Mesendoderm (in vitro differentiated cells): ENCODE data around the gene USP22.

Experiments
- DNase-seq: peaks from one replicate; pipeline ENCODE4 v3.0.0; 2013
- H2AK5ac ChIP-seq: 2 replicates; pipeline ENCODE4 v1.6.1; 2013; ENCODE audit warnings: low read length, inconsistent platforms
- H2BK120ac ChIP-seq: 2 replicates; pipeline ENCODE4 v1.6.1; 2013; ENCODE audit warnings: low read depth, mild to moderate bottlenecking, low read length, moderate library complexity, mixed read lengths
- H2BK15ac ChIP-seq: replicated peaks from 2 replicates; pipeline ENCODE4 v1.6.1; 2013; ENCODE audit warnings: low read depth, mild to moderate bottlenecking, moderate library complexity
- H2BK5ac ChIP-seq: 2 replicates; pipeline ENCODE4 v1.6.1; 2013; ENCODE audit warnings: low read length, inconsistent platforms
- H3K18ac ChIP-seq: 2 replicates; pipeline ENCODE4 v1.6.1; 2013; ENCODE audit warnings: mild to moderate bottlenecking, low read length, mixed read lengths
- H3K23ac ChIP-seq: one replicate; pipeline ENCODE4 v1.6.1; 2013; ENCODE audit warnings: low read length
- H3K27ac ChIP-seq: 2 replicates; pipeline ENCODE4 v1.5.1; 2013; ENCODE audit warnings: low read depth, mild to moderate bottlenecking, inconsistent platforms, low read length, moderate library complexity
- H3K27me3 ChIP-seq: 2 replicates; pipeline ENCODE4 v1.6.1; 2013; ENCODE audit warnings: low read length, control low read depth, mild to moderate bottlenecking, inconsistent platforms; ENCODE audit not compliant: insufficient read depth, poor library complexity
- H3K36me3 ChIP-seq: 2 replicates; pipeline ENCODE4 v1.6.1; 2013; ENCODE audit warnings: low read length, inconsistent platforms; ENCODE audit not compliant: control insufficient read depth, insufficient read depth
- H3K4ac ChIP-seq: one replicate; pipeline ENCODE4 v1.6.1; 2013; ENCODE audit warnings: low read depth, mild to moderate bottlenecking, low read length, moderate library complexity
- H3K4me1 ChIP-seq: 2 replicates; pipeline ENCODE4 v1.6.1; 2013; ENCODE audit warnings: low read depth, low read length, inconsistent platforms; ENCODE audit not compliant: control insufficient read depth
- H3K4me2 ChIP-seq: 2 replicates; pipeline ENCODE4 v1.6.1; 2013; ENCODE audit warnings: low read length
- H3K4me3 ChIP-seq: 2 replicates; pipeline ENCODE4 v1.5.1; 2013; ENCODE audit warnings: mild to moderate bottlenecking, low read length
- H3K56ac ChIP-seq: one replicate; pipeline ENCODE4 v1.6.1; 2013; ENCODE audit warnings: low read length
- H3K79me1 ChIP-seq: 2 replicates; pipeline ENCODE4 v1.6.1; 2013; ENCODE audit warnings: low read length, inconsistent platforms
- H3K79me2 ChIP-seq: 2 replicates; pipeline ENCODE4 v1.6.1; 2013; ENCODE audit warnings: mild to moderate bottlenecking, low read length; ENCODE audit not compliant: control insufficient read depth, insufficient read depth
- H3K9ac ChIP-seq: 2 replicates; pipeline ENCODE4 v1.6.1; 2013; ENCODE audit warnings: low read length, inconsistent platforms
- H4K5ac ChIP-seq: one replicate; pipeline ENCODE4 v1.6.1; 2013; ENCODE audit warnings: low read length
- H4K8ac ChIP-seq: one replicate; pipeline ENCODE4 v1.6.1; 2013; ENCODE audit warnings: low read depth, mild to moderate bottlenecking, control low read depth, low read length, moderate library complexity
- WGBS: extraction: QIAGEN DNeasy Blood & Tissue Kit; methylation state at CpG from one replicate; pipeline ENCODE4 v1.1.7; 2013; ENCODE audit warnings: low lambda C conversion rate, missing lambda C conversion rate; ENCODE audit not compliant: insufficient coverage; ENCODE audit errors: extremely low coverage; 5-methylcytosine and 5-hydroxymethylcytosine counted together

The USP22 gene

DNA sequence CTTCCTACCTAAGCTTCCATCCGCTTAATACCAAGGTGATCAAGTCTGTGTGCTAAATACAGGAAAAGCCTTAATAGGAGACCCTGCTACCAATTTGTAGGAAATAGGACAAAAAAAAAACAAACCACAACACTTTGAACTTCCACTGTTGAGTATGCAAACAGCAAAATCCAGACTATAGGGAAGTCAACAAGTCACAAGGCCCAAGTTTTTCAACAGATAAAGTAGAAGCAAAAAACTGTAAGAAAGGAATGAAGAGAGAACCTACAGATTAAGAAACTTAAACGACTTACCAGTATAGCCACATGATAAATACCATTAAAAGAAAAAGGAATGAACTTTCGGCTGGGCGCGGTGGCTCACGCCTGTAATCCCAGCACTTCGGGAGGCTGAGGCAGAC is 7.4 kb downstream of the USP22 start:
- H3K9ac ChIP-seq: peak overlapping the region; percentile 38
- peaks cover 20% of the 10 kb centered on the region for H3K4me1 ChIP-seq
- H3K27ac ChIP-seq: no peak overlapping the region
- no peak overlapping the region for H3K4me3 ChIP-seq
- H2AK5ac ChIP-seq: no peak overlapping the region
- no peak overlapping the region for H3K18ac ChIP-seq
- WGBS: no CpG with 5 or more reads among the region's 7 CpGs
- DNase-seq: no peak
- H3K79me2 ChIP-seq: peaks cover 95% of the 10 kb centered on the region
- peaks cover 6% of the 10 kb centered on the region for H3K36me3 ChIP-seq
- H3K4ac ChIP-seq: no peak overlapping the region
- no peak overlapping the region for H4K5ac ChIP-seq
- H3K4me2 ChIP-seq: no peak overlapping the region
- no peak overlapping the region for H3K56ac ChIP-seq
- no peak overlapping the region for H2BK120ac ChIP-seq
- no peaks in the 10 kb centered on the region for H3K27me3 ChIP-seq
- no peak overlapping the region for H2BK15ac ChIP-seq
- no peak overlapping the region for H2BK5ac ChIP-seq
- H3K23ac ChIP-seq: no peak overlapping the region
- H3K79me1 ChIP-seq: no peaks in the 10 kb centered on the region
- no peak overlapping the region for H4K8ac ChIP-seq

GRCh38 chr17:21034340-21035235 is 8.2 kb downstream of the USP22 start:
- H3K23ac ChIP-seq: no peak overlapping the region
- peak overlapping the region; percentile 35 for H3K56ac ChIP-seq
- no peak overlapping the region for H3K4ac ChIP-seq
- no peaks in the 10 kb centered on the region for H3K27me3 ChIP-seq
- H3K18ac ChIP-seq: no peak overlapping the region
- peak overlapping the region; percentile 22 for H3K4me2 ChIP-seq
- no peak overlapping the region for H4K8ac ChIP-seq
- DNase-seq: peak; percentile 43
- no peak overlapping the region for H2BK15ac ChIP-seq
- H4K5ac ChIP-seq: no peak overlapping the region
- no peak overlapping the region for H3K4me3 ChIP-seq
- H3K27ac ChIP-seq: no peak overlapping the region
- peaks cover 96% of the 10 kb centered on the region for H3K79me2 ChIP-seq
- no peak overlapping the region for H2BK120ac ChIP-seq
- no peak overlapping the region for H3K9ac ChIP-seq
- no peak overlapping the region for H2BK5ac ChIP-seq
- H3K36me3 ChIP-seq: peaks cover 6% of the 10 kb centered on the region
- H3K4me1 ChIP-seq: peaks cover 22% of the 10 kb centered on the region
- no CpG with 5 or more reads among the region's 13 CpGs for WGBS
- H3K79me1 ChIP-seq: no peaks in the 10 kb centered on the region
- no peak overlapping the region for H2AK5ac ChIP-seq

DNA sequence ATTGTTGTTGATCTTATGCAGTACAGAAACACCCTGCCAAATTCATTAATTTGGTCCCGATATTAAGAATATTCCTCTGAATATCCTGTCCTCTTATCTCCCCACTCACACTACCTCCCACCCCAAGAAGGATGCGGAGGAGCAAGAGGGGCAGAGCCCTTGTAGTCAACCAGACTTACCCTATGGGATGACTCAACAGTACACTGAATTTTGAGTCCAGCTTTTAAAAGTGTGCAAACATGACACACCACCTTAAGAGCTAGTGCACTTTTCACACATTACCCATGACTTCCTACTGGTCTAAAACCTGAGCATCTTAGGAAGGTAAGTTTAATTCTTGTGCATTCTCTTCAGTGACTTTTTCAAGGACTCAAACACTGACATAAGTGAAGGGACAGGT is 9.5 kb downstream of the USP22 start:
- Histone ChIP-seq H3K4me2 (no peak overlapping the region), H3K27me3 (no peaks in the 10 kb centered on the region), H3K23ac (no peak overlapping the region), H3K27ac (no peak overlapping the region), H3K4me1 (peaks cover 22% of the 10 kb centered on the region), H3K79me1 (no peaks in the 10 kb centered on the region), H3K18ac (no peak overlapping the region), H3K9ac (no peak overlapping the region), H3K36me3 (peaks cover 5% of the 10 kb centered on the region), H4K8ac (no peak overlapping the region), H2AK5ac (no peak overlapping the region), H2BK15ac (no peak overlapping the region), H3K56ac (no peak overlapping the region), H3K4ac (no peak overlapping the region), H4K5ac (no peak overlapping the region), H3K79me2 (peaks cover 96% of the 10 kb centered on the region), H2BK120ac (no peak overlapping the region), H2BK5ac (no peak overlapping the region), H3K4me3 (no peak overlapping the region)
- no peak for DNase-seq
- no CpG with 5 or more reads among the region's 2 CpGs for WGBS

DNA sequence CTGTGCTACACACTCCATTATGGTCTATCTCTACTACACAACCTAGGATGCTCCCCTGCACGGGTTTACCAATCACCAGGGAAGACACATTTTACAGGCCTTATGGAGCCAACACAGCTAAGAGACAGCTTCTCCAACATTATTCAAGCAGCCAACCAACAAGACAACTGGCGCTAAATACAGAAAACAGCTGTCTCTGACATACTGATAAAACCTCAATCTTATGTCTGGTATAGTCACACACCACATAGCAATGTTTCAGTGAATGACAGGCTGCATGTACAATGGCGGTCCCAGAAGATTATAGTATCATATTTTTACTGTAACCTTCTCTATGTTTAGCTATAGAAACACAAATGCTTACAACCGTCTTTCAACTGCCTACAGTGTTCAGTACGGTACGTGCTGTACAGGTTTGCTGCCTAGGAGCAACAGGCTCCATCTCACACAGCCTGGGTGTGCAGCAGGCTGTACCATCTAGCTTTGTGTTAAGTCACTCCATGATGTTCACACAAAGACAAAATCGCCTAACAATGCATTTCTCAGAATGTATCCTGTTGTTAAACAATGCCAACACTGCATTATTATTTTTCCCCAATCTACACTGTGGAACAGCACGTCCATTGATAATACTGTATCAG is 10.9 kb downstream of the USP22 start:
- Histone ChIP-seq H2AK5ac (no peak overlapping the region), H3K4ac (no peak overlapping the region), H3K4me2 (no peak overlapping the region), H3K79me1 (no peaks in the 10 kb centered on the region), H3K4me3 (no peak overlapping the region), H3K27me3 (no peaks in the 10 kb centered on the region), H3K79me2 (peaks cover 96% of the 10 kb centered on the region), H3K18ac (no peak overlapping the region), H2BK15ac (no peak overlapping the region), H3K56ac (no peak overlapping the region), H2BK5ac (no peak overlapping the region), H3K4me1 (peaks cover 17% of the 10 kb centered on the region), H3K27ac (no peak overlapping the region), H2BK120ac (no peak overlapping the region), H3K23ac (no peak overlapping the region), H4K8ac (no peak overlapping the region), H3K36me3 (peaks cover 5% of the 10 kb centered on the region), H3K9ac (no peak overlapping the region), H4K5ac (no peak overlapping the region)
- no peak for DNase-seq
- WGBS: no CpG with 5 or more reads among the region's 8 CpGs

GRCh38 chr17:21030375-21030774 is 12.4 kb downstream of the USP22 start:
- H3K4me3 ChIP-seq: no peak overlapping the region
- no peak overlapping the region for H3K27ac ChIP-seq
- no CpG with 5 or more reads among the region's 7 CpGs for WGBS

More at GRCh38 chr17:21030375-21030774, 12.4 kb downstream of the USP22 start:
- Histone ChIP-seq H4K8ac (no peak overlapping the region), H4K5ac (no peak overlapping the region), H3K79me2 (peaks cover 98% of the 10 kb centered on the region), H3K79me1 (no peaks in the 10 kb centered on the region), H3K4ac (no peak overlapping the region), H3K4me1 (peaks cover 15% of the 10 kb centered on the region), H3K36me3 (peaks cover 8% of the 10 kb centered on the region), H2AK5ac (no peak overlapping the region), H3K56ac (no peak overlapping the region), H2BK5ac (no peak overlapping the region), H3K4me2 (no peak overlapping the region), H3K9ac (no peak overlapping the region), H3K23ac (no peak overlapping the region), H3K27me3 (no peaks in the 10 kb centered on the region), H3K18ac (no peak overlapping the region), H2BK15ac (no peak overlapping the region), H2BK120ac (no peak overlapping the region)
- DNase-seq: no peak
